PC-9 (cell line): ENCODE measurements around the gene NOS1AP. TPM values are rescaled to one million over a fixed set of nuclear protein-coding genes. Genes with fewer than 3 reads are reported as not detected.

Experiments used
- BruUV-seq: library from RNA; stranded (reverse); fragments of 400-500 nt; replicated peaks from 2 replicates; lab custom pipeline; 2021; lab: Mats Ljungman, UMichigan
- CTCF ChIA-PET: fragments of 300-600 bp; sonication (Branson Sonifier 250); formaldehyde crosslinking; loops from one replicate; lab custom pipeline; 2022; ENCODE audit warnings: antibody characterized with exemption; lab: Charles Lee
- POLR2A ChIA-PET: fragments of 300-600 bp; sonication (Branson Sonifier 250); formaldehyde crosslinking; loops from one replicate; lab custom pipeline; 2022; ENCODE audit warnings: antibody characterized with exemption; ENCODE audit not compliant: unreplicated experiment; lab: Charles Lee
- DNase-seq, 2 experiments: peaks; one replicate each; pipeline versions ENCODE4 v3.0.0 to v3.0.0-alpha.2; 2015 to 2022; ENCODE audit warnings: mixed read lengths in 1 of 2
- H2AFZ ChIP-seq: fragments of 200-600 bp; sonication (generic); 2 replicates; pipeline ENCODE4 v1.8.1; 2017; ENCODE audit warnings: antibody characterized with exemption
- H3F3A ChIP-seq: fragments of 200-600 bp; sonication (generic); 2 replicates; pipeline ENCODE4 v1.8.1; 2017; ENCODE audit warnings: antibody characterized with exemption, mild to moderate bottlenecking, low read depth; ENCODE audit not compliant: insufficient read depth
- H3K27ac ChIP-seq: fragments of 200-600 bp; sonication (generic); 2 replicates; pipeline ENCODE4 v1.6.1; 2016; ENCODE audit warnings: mixed run types
- H3K27me3 ChIP-seq: fragments of 200-600 bp; sonication (generic); 2 replicates; pipeline ENCODE4 v1.6.1; 2016; ENCODE audit warnings: low read depth, mixed run types; ENCODE audit not compliant: insufficient read depth
- H3K36me3 ChIP-seq: fragments of 200-600 bp; sonication (generic); 2 replicates; pipeline ENCODE4 v1.6.1; 2016; ENCODE audit warnings: low read depth, mixed run types
- H3K4me1 ChIP-seq: fragments of 200-600 bp; sonication (generic); replicated peaks from 2 replicates; pipeline ENCODE4 v1.6.1; 2016; ENCODE audit warnings: mixed run types; ENCODE audit not compliant: insufficient read depth
- H3K4me2 ChIP-seq: fragments of 200-600 bp; sonication (generic); 2 replicates; pipeline ENCODE4 v1.6.1; 2017; ENCODE audit warnings: mixed run types
- H3K4me3 ChIP-seq: fragments of 200-600 bp; sonication (generic); 2 replicates; pipeline ENCODE4 v1.6.1; 2016; ENCODE audit warnings: mixed run types
- H3K79me2 ChIP-seq: fragments of 200-600 bp; sonication (generic); 2 replicates; pipeline ENCODE4 v1.6.1; 2017; ENCODE audit warnings: low read depth, mixed run types
- H3K9me2 ChIP-seq: fragments of 200-600 bp; sonication (generic); 2 replicates; pipeline ENCODE4 v1.8.1; 2017; ENCODE audit warnings: mild to moderate bottlenecking; ENCODE audit not compliant: insufficient read depth
- H3K9me3 ChIP-seq: fragments of 200-600 bp; sonication (generic); 2 replicates; pipeline ENCODE4 v1.8.1; 2016; ENCODE audit warnings: low read depth; ENCODE audit not compliant: insufficient read depth
- H4K20me1 ChIP-seq: fragments of 200-600 bp; sonication (generic); 2 replicates; pipeline ENCODE4 v1.8.1; 2017; ENCODE audit not compliant: insufficient read depth
- EZH2 ChIP-seq: fragments of 200-600 bp; sonication (generic); IDR thresholded peaks from 2 replicates; pipeline ENCODE4 v1.8.0; 2017; ENCODE audit warnings: antibody characterized with exemption, low read depth
- intact Hi-C: fragments of 100-400 bp; cut with micrococcal nuclease; formaldehyde crosslinking; loops from one replicate; pipeline ENCODE4 v1.10.0; 2022; ENCODE audit not compliant: unreplicated experiment
- total RNA-seq: library from RNA; stranded (reverse); gene quantifications from 2 replicates; pipeline ENCODE4 v1.2.3, GENCODE V29; 2021
- TF ChIP-seq, protein P1 (sequence below): fragments of 200-600 bp; sonication (generic); conservative IDR thresholded peaks from 2 replicates; pipeline ENCODE4 v1.6.1; 2017; ENCODE audit warnings: mixed run types, antibody characterized with exemption, mild to moderate bottlenecking, moderate library complexity

NOS1AP gene
- total RNA-seq, 1 experiment from 2014 or later, result 9.9 TPM

DNA sequence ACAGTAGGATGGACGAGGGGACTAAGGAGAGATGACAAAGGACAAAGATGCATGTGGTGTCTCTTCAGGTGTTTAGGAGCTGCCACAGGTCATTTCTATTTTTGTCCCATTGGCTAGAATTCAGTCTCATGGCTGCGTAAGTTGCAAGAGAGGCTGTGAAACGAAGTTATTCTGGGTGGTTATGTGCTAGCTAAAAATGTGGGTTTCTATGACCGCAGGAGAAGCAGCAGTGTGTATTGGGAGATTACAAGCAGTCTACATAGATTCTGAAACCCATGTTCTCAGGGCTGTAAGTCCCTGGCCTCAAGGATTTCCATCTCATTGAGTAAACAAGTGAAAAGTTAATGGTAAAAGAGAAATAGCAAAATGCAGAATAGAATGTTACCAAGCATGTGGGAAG, 196.5 kb downstream of the NOS1AP start:
- DNase-seq, result no peak
- intact Hi-C loops, result loop anchor here (5.0 kb wide), 1 partner anchor 99 kb away; no protein-coding TSS in a partner anchor
- no peak overlapping the region for H2AFZ ChIP-seq
- no peaks in the 10 kb centered on the region for H3K9me3 ChIP-seq
- no TSS peak for BruUV-seq
- H3K9me2 ChIP-seq, result no peaks in the 10 kb centered on the region
- peaks cover 43% of the 10 kb centered on the region for H3K79me2 ChIP-seq
- ChIA-PET POLR2A (no interaction called here), CTCF (no interaction called here)
- no peaks in the 10 kb centered on the region for H3K27me3 ChIP-seq
- 0 out of 2 replicates have a peak, but pooled peaks cover 5% of the 10 kb centered on the region for H3K36me3 ChIP-seq
- no peak for TF ChIP-seq EZH2
- TF ChIP-seq, protein P1, sequence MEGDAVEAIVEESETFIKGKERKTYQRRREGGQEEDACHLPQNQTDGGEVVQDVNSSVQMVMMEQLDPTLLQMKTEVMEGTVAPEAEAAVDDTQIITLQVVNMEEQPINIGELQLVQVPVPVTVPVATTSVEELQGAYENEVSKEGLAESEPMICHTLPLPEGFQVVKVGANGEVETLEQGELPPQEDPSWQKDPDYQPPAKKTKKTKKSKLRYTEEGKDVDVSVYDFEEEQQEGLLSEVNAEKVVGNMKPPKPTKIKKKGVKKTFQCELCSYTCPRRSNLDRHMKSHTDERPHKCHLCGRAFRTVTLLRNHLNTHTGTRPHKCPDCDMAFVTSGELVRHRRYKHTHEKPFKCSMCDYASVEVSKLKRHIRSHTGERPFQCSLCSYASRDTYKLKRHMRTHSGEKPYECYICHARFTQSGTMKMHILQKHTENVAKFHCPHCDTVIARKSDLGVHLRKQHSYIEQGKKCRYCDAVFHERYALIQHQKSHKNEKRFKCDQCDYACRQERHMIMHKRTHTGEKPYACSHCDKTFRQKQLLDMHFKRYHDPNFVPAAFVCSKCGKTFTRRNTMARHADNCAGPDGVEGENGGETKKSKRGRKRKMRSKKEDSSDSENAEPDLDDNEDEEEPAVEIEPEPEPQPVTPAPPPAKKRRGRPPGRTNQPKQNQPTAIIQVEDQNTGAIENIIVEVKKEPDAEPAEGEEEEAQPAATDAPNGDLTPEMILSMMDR, result no peak
- no peak overlapping the region for H3K4me3 ChIP-seq
- no peak overlapping the region for H3K27ac ChIP-seq
- H3F3A ChIP-seq, result peaks cover 9% of the 10 kb centered on the region; the same call in 1 of the 2 replicates
- H3K4me1 ChIP-seq, result no peaks in the 10 kb centered on the region
- H4K20me1 ChIP-seq, result no peaks in the 10 kb centered on the region
- no peak overlapping the region for H3K4me2 ChIP-seq

DNA sequence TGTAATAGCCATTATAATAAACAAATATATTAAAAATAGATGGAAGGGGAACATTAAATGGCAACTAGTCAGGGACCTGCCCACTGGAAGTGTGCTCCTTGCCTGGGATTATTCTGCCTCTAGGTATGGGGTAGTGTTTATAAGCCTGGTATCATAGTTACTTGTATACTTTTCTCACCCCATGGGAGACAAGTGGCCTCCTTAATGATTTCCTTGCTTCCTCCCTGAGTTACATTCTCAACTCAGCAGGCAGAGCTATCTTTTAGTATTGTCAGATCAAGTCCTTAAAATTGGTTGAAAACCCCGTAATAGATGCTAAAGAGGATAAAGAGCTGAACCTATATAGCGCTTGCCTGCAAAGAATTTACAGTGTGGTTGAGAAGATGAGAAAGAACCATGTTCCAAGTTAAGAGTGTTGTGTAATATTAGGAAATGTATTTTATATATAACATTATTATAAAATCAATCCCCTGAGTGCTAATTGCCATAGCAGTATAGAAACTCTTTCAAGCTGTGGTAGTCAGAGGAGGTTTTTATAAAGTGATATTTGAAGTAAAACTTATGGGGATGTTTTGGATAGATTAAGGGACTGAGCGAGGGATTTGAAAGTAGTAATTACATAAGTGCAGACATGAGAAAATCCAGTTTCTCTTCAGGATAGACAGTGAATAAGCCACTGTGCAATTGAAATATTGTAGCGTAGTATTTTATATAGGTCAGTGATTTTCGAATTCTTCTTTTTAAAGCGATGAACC, 200.7 kb downstream of the NOS1AP start:
- ChIA-PET CTCF (interaction anchor here (0.6 kb wide), 1 partner anchor 208 kb away, joined by 3 read pairs; no protein-coding TSS in a partner anchor), POLR2A (no interaction called here)
- no peak for DNase-seq
- Histone ChIP-seq H2AFZ (no peak overlapping the region), H3K36me3 (no peaks in the 10 kb centered on the region), H3K4me1 (no peaks in the 10 kb centered on the region), H3K4me2 (no peak overlapping the region), H3K9me2 (no peaks in the 10 kb centered on the region), H4K20me1 (0 out of 2 replicates have a peak, but pooled peaks cover 7% of the 10 kb centered on the region), H3F3A (0 out of 2 replicates have a peak, but pooled peaks cover 4% of the 10 kb centered on the region), H3K27me3 (no peaks in the 10 kb centered on the region), H3K9me3 (no peaks in the 10 kb centered on the region), H3K4me3 (no peak overlapping the region), H3K79me2 (peaks cover 39% of the 10 kb centered on the region), H3K27ac (no peak overlapping the region)
- BruUV-seq, result no TSS peak
- intact Hi-C loops, result no loop called here
- TF ChIP-seq, protein P1, result no peak
- no peak for TF ChIP-seq EZH2

DNA sequence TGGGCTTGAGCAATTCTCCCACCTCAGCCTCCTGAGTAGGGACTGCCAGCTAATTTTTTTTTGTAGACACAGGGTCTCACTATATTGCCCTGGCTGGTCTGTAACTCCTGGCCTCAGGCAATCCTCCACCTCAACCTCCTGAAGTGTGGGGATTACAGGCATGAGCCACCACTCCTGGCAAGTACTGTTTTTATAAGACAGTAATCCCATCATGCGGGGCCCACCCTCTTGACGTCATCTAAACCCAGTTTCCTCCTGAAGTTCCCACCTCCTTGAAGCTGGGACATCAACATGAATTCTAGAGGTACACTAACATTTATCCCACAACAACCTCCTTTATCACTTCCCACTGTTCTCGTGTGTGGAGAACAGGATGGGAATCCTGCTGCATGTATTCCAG, 202.5 kb downstream of the NOS1AP start:
- Histone ChIP-seq H3K4me2 (no peak overlapping the region), H3K79me2 (peaks cover 30% of the 10 kb centered on the region), H3F3A (0 out of 2 replicates have a peak, but pooled peaks cover 4% of the 10 kb centered on the region), H3K4me3 (no peak overlapping the region), H2AFZ (no peak overlapping the region), H3K36me3 (no peaks in the 10 kb centered on the region), H3K4me1 (no peaks in the 10 kb centered on the region), H3K9me3 (no peaks in the 10 kb centered on the region), H3K27ac (no peak overlapping the region), H3K9me2 (no peaks in the 10 kb centered on the region), H4K20me1 (peaks cover 10% of the 10 kb centered on the region; the same call in 1 of the 2 replicates), H3K27me3 (no peaks in the 10 kb centered on the region)
- DNase-seq, result no peak
- CTCF ChIA-PET, result no interaction called here
- TF ChIP-seq EZH2, result no peak
- TF ChIP-seq, protein P1, result no peak
- intact Hi-C loops, result no loop called here
- no TSS peak for BruUV-seq
- POLR2A ChIA-PET, result no interaction called here
